NCI-H345 treated with DMSO at 0.1 percent for 48 hours (cell line): ENCODE results near the gene FAM209B.
"Not testable (repeated sequence)": the region's sequence is repeated elsewhere in the genome, so short reads cannot be mapped to it uniquely, and the experiment has no call there.

Experiments used
- DNase-seq: peaks from one replicate; lab custom pipeline; 2025; ENCODE audit not compliant: unreplicated experiment; lab: John Stamatoyannopoulos, UW

FAM209B gene

GRCh38 chr20:56532946-56533345 is at the start of gene FAM209B:
Gene FAM209B (plus strand): TSS chr20:56533246. CDS start chr20:56533342, 96 bp downstream.
- not testable (repeated sequence) for DNase-seq

GRCh38 chr20:56483970-56484369 is 49.1 kb upstream of the FAM209B start:
- no peak for DNase-seq

- DNase-seq = no peak
Measured at GRCh38 chr20:56487216-56487615, 45.8 kb upstream of the FAM209B start.

- DNase-seq = no peak
Measured at GRCh38 chr20:56488566-56488965, 44.5 kb upstream of the FAM209B start.

- DNase-seq = no peak
Measured at GRCh38 chr20:56501116-56501515, 31.9 kb upstream of the FAM209B start.

- no peak for DNase-seq
Measured at GRCh38 chr20:56503916-56504315, 29.1 kb upstream of the FAM209B start.

- DNase-seq = no peak
Measured at GRCh38 chr20:56504373-56505005, 28.6 kb upstream of the FAM209B start.

- DNase-seq = no peak
Measured at GRCh38 chr20:56506103-56506502, 26.9 kb upstream of the FAM209B start.

- no peak for DNase-seq
Measured at GRCh38 chr20:56511926-56512325, 21.1 kb upstream of the FAM209B start.

GRCh38 chr20:56513161-56514150 is 19.6 kb upstream of the FAM209B start:
- DNase-seq = no peak

GRCh38 chr20:56516631-56517030 is 16.4 kb upstream of the FAM209B start:
- DNase-seq = no peak

- DNase-seq = no peak
Measured at GRCh38 chr20:56517211-56517610, 15.8 kb upstream of the FAM209B start.

- DNase-seq = no peak
Measured at GRCh38 chr20:56517641-56518040, 15.4 kb upstream of the FAM209B start.

GRCh38 chr20:56518126-56518525 is 14.9 kb upstream of the FAM209B start:
- no peak for DNase-seq

GRCh38 chr20:56518721-56519398 is 14.2 kb upstream of the FAM209B start:
- DNase-seq = no peak

GRCh38 chr20:56519551-56519950 is 13.5 kb upstream of the FAM209B start:
- no peak for DNase-seq

- DNase-seq = no peak
Measured at GRCh38 chr20:56520180-56520579, 12.9 kb upstream of the FAM209B start.

- not testable (repeated sequence) for DNase-seq
Measured at GRCh38 chr20:56520746-56521354, 12.2 kb upstream of the FAM209B start.

- no peak for DNase-seq
Measured at GRCh38 chr20:56522311-56522710, 10.7 kb upstream of the FAM209B start.

GRCh38 chr20:56524444-56524843 is 8.6 kb upstream of the FAM209B start, which contains the start of gene FAM209A:
Gene FAM209A (plus strand): TSS chr20:56524744. CDS start chr20:56524809, 65 bp downstream.
- DNase-seq = not testable (repeated sequence)

- no peak for DNase-seq
Measured at GRCh38 chr20:56527521-56527920, 5.5 kb upstream of the FAM209B start.
